HUES48 (cell line): ENCODE data around the gene SYT9.
"Not testable (repeated sequence)": the region's sequence is repeated elsewhere in the genome, so short reads cannot be mapped to it uniquely, and the experiment has no call there.

Experiments
- H3K27ac ChIP-seq: one replicate; pipeline ENCODE4 v1.7.0; 2013; ENCODE audit warnings: low read depth, low read length, inconsistent platforms
- H3K27me3 ChIP-seq: 2 replicates; pipeline ENCODE4 v1.6.1; 2013; ENCODE audit warnings: mild to moderate bottlenecking, low read length; ENCODE audit not compliant: control insufficient read depth, insufficient read depth
- H3K36me3 ChIP-seq: 2 replicates; pipeline ENCODE4 v1.6.1; 2013; ENCODE audit warnings: low read length; ENCODE audit not compliant: control insufficient read depth, insufficient read depth
- H3K4me1 ChIP-seq: 2 replicates; pipeline ENCODE4 v1.6.1; 2013; ENCODE audit warnings: mild to moderate bottlenecking, low read length; ENCODE audit not compliant: control insufficient read depth, insufficient read depth
- H3K4me3 ChIP-seq: 2 replicates; pipeline ENCODE4 v1.5.1; 2013; ENCODE audit warnings: mild to moderate bottlenecking, low read depth, low read length
- H3K9ac ChIP-seq: 2 replicates; pipeline ENCODE4 v1.6.1; 2013; ENCODE audit warnings: mild to moderate bottlenecking, low read depth, low read length, moderate library complexity
- H3K9me3 ChIP-seq: 2 replicates; pipeline ENCODE4 v1.6.1; 2013; ENCODE audit warnings: low read length; ENCODE audit not compliant: control insufficient read depth, insufficient read depth

The SYT9 gene

DNA sequence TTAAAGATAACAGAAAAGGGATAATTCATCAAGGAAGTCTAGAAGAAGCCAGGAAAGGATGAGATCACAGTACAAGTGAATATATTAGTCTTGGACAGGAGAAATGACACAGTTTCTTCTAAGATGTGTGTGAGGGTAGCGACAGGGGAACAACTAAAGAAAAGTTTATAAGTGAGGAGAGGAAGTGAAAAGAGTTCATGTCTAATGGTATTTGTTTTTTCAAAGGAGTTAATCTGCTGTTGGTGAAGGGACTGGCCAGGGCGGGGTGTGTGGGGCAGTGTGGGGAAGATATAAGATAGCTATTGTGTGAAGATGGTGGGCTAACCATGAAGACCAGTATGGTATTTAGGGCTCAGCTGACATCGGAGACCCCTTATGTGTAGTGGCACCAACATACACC is 254.5 kb downstream of the SYT9 start:
- Histone ChIP-seq H3K9ac (no peak overlapping the region), H3K27ac (no peak overlapping the region), H3K9me3 (no peaks in the 10 kb centered on the region), H3K4me1 (no peaks in the 10 kb centered on the region; the same call in 1 of the 2 replicates), H3K36me3 (no peaks in the 10 kb centered on the region), H3K4me3 (no peak overlapping the region), H3K27me3 (no peaks in the 10 kb centered on the region)

- H3K27me3 ChIP-seq: no peaks in the 10 kb centered on the region
- H3K9me3 ChIP-seq: no peaks in the 10 kb centered on the region
These were observed 256.4 kb downstream of the SYT9 start for GRCh38 chr11:7508087-7508486.

GRCh38 chr11:7509966-7510365 is 258.3 kb downstream of the SYT9 start:
- H3K9me3 ChIP-seq: no peaks in the 10 kb centered on the region
- H3K27me3 ChIP-seq: peaks cover 10% of the 10 kb centered on the region
- H3K4me1 ChIP-seq: peaks cover 9% of the 10 kb centered on the region
- H3K27ac ChIP-seq: no peak overlapping the region
- no peaks in the 10 kb centered on the region for H3K36me3 ChIP-seq
- H3K4me3 ChIP-seq: no peak overlapping the region
- no peak overlapping the region for H3K9ac ChIP-seq

More at GRCh38 chr11:7508087-7508486, 256.4 kb downstream of the SYT9 start:
- no peak overlapping the region for H3K9ac ChIP-seq
- no peak overlapping the region for H3K4me3 ChIP-seq
- H3K36me3 ChIP-seq: no peaks in the 10 kb centered on the region
- no peak overlapping the region for H3K27ac ChIP-seq
- peaks cover 9% of the 10 kb centered on the region for H3K4me1 ChIP-seq

GRCh38 chr11:7511401-7511800 is 259.7 kb downstream of the SYT9 start:
- no peak overlapping the region for H3K9ac ChIP-seq
- no peaks in the 10 kb centered on the region for H3K9me3 ChIP-seq
- H3K36me3 ChIP-seq: no peaks in the 10 kb centered on the region
- H3K4me3 ChIP-seq: no peak overlapping the region
- peaks cover 22% of the 10 kb centered on the region for H3K27me3 ChIP-seq
- H3K4me1 ChIP-seq: peaks cover 16% of the 10 kb centered on the region
- no peak overlapping the region for H3K27ac ChIP-seq

GRCh38 chr11:7512525-7513233 is 261.0 kb downstream of the SYT9 start:
- Histone ChIP-seq H3K9me3 (no peaks in the 10 kb centered on the region), H3K4me1 (peaks cover 16% of the 10 kb centered on the region), H3K27ac (no peak overlapping the region), H3K36me3 (no peaks in the 10 kb centered on the region), H3K9ac (no peak overlapping the region), H3K4me3 (peak overlapping the region; percentile 80), H3K27me3 (peaks cover 22% of the 10 kb centered on the region)

- H3K27ac ChIP-seq: peak within 1 kb of the TSS; percentile 65
- no peaks in the 10 kb centered on the region for H3K36me3 ChIP-seq
- H3K4me3 ChIP-seq: peak within 1 kb of the TSS; percentile 80
These were observed 261.8 kb downstream of the SYT9 start, which contains the start of gene PPFIBP2 for GRCh38 chr11:7513234-7514098. Gene PPFIBP2 (plus strand): TSS chr11:7513999. CDS start chr11:7549476, 35,477 bp downstream.

DNA sequence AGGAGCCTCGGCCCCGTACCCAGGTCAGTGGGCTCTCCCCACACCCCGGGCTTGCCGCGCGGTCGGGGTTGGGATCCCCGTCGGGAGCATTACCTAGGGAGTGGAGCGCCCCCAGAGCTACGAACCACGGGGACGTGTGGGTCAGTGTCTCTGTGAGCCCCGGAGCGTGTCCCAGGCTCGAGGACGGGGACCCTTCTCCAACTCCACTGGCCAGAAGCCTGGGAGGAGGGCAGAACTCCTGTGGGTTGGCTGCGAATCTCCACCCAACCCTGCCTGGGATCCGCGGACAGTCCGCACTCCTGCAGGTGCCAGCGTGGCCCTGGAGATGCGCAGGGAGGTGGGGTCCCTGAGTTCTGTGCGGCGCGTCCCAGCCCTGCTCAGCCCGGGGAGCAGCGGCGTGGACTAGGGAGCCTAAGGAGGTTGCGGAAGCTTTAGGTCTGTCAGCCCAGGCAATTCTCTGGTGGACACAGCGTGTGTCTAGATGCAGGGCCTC is 262.4 kb downstream of the SYT9 start:
- H3K27ac ChIP-seq: no peak overlapping the region

More at GRCh38 chr11:7513234-7514098, 261.8 kb downstream of the SYT9 start, which contains the start of gene PPFIBP2:
- Histone ChIP-seq H3K4me1 (peaks cover 16% of the 10 kb centered on the region), H3K9me3 (no peaks in the 10 kb centered on the region), H3K27me3 (peaks cover 22% of the 10 kb centered on the region), H3K9ac (no peak within 1 kb of the TSS; the same call in 1 of the 2 replicates)

GRCh38 chr11:7515447-7515886 is 263.8 kb downstream of the SYT9 start:
- Histone ChIP-seq H3K27ac (no peak overlapping the region), H3K4me3 (no peak overlapping the region)

More for the DNA sequence above, 262.4 kb downstream of the SYT9 start:
- no peaks in the 10 kb centered on the region for H3K9me3 ChIP-seq
- no peak overlapping the region for H3K9ac ChIP-seq
- H3K27me3 ChIP-seq: peaks cover 22% of the 10 kb centered on the region
- H3K4me3 ChIP-seq: peak overlapping the region; percentile 80
- H3K36me3 ChIP-seq: no peaks in the 10 kb centered on the region
- H3K4me1 ChIP-seq: peaks cover 16% of the 10 kb centered on the region

GRCh38 chr11:7516475-7516874 is 264.8 kb downstream of the SYT9 start:
- H3K27ac ChIP-seq: no peak overlapping the region
- peaks cover 22% of the 10 kb centered on the region for H3K27me3 ChIP-seq
- H3K9me3 ChIP-seq: no peaks in the 10 kb centered on the region
- H3K36me3 ChIP-seq: no peaks in the 10 kb centered on the region
- H3K9ac ChIP-seq: no peak overlapping the region
- H3K4me1 ChIP-seq: peaks cover 16% of the 10 kb centered on the region
- H3K4me3 ChIP-seq: no peak overlapping the region

More at GRCh38 chr11:7515447-7515886, 263.8 kb downstream of the SYT9 start:
- peaks cover 16% of the 10 kb centered on the region for H3K4me1 ChIP-seq
- no peaks in the 10 kb centered on the region for H3K9me3 ChIP-seq
- H3K36me3 ChIP-seq: no peaks in the 10 kb centered on the region
- H3K9ac ChIP-seq: no peak overlapping the region
- peaks cover 22% of the 10 kb centered on the region for H3K27me3 ChIP-seq

- not testable (repeated sequence) for H3K9me3 ChIP-seq, H3K4me3 ChIP-seq
These were observed 266.0 kb downstream of the SYT9 start for GRCh38 chr11:7517743-7518142.

More at GRCh38 chr11:7517743-7518142, 266.0 kb downstream of the SYT9 start:
- not testable (repeated sequence) for H3K36me3 ChIP-seq, H3K27ac ChIP-seq, H3K4me1 ChIP-seq, H3K9ac ChIP-seq
- H3K27me3 ChIP-seq: peaks cover 22% of the 10 kb centered on the region
